Tibial artery (tissue), 4 donors: ENCODE measurements around the gene EFCAB6.

Experiments
- DNase-seq, 2 donors: peaks; one replicate each; pipeline ENCODE4 v3.0.0-alpha.2; 2019
- H3K27ac ChIP-seq, 2 donors: fragments of 200-600 bp; sonication (generic) in 1 of 2; 1 replicate in 1 of 2; 2 replicates in 1 of 2; pipeline ENCODE4 v1.5.1; 2018 to 2019; ENCODE audit warnings: mild to moderate bottlenecking in 1 of 2
- H3K27me3 ChIP-seq, 2 donors: fragments of 200-600 bp; sonication (generic) in 1 of 2; one replicate each; pipeline versions ENCODE4 v1.5.1 to v1.6.0; 2016 to 2019
- H3K36me3 ChIP-seq, 3 donors: fragments of 200-600 bp; sonication (generic) in 2 of 3; one replicate each; pipeline ENCODE4 v1.5.1; 2016 to 2019; ENCODE audit warnings: mild to moderate bottlenecking in 2 of 3
- H3K4me1 ChIP-seq, 4 donors: fragments of 200-600 bp; sonication (generic) in 2 of 4; 1 replicate in 3 of 4; 2 replicates in 1 of 4; pipeline ENCODE4 v1.5.1; 2016 to 2019
- H3K4me3 ChIP-seq, 2 donors: fragments of 200-600 bp; sonication (generic) in 1 of 2; 1 replicate in 1 of 2; 2 replicates in 1 of 2; pipeline ENCODE4 v1.5.1; 2018 to 2019; ENCODE audit warnings: mild to moderate bottlenecking in 2 of 2
- H3K9me3 ChIP-seq, 3 donors: fragments of 200-600 bp; sonication (generic) in 1 of 3; one replicate each; pipeline ENCODE4 v1.5.1; 2016 to 2019
- intact Hi-C: fragments of 100-400 bp; cut with DNase I; formaldehyde crosslinking; loops from one replicate; pipeline ENCODE4 v1.15.0; 2023; ENCODE audit warnings: low total_unique reads
- TF ChIP-seq, protein P1 (sequence below), 2 experiments: fragments of 200-600 bp in 1 of 2; fragments of 450-650 bp in 1 of 2; IDR thresholded peaks; one replicate each; pipeline ENCODE4 v1.5.1; 2017 to 2019; ENCODE audit warnings: antibody characterized with exemption in 2 of 2, mild to moderate bottlenecking in 1 of 2, moderate library complexity in 1 of 2

Gene EFCAB6

DNA sequence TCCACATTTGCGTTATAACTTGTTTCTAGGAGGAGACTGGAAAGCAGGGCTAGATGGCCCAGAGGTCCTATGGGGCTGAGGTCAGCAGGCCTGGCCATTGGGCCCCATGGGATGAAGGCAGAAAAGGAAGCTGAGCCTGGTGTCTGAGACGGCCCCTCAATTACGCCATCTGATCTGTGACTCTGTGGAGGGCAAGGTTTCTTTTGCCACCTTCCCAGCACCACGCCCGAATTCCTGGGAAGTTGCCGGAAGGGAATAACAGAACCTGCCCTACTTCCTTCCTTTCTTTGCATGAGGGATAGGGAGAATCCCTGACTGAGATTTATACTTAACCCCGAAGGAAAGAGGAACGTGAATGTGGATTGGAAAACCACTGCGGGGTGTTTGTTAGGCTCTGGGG is 282.2 kb downstream of the EFCAB6 start:
- no peaks in the 10 kb centered on the region for H3K36me3 ChIP-seq
- TF ChIP-seq, protein P1, sequence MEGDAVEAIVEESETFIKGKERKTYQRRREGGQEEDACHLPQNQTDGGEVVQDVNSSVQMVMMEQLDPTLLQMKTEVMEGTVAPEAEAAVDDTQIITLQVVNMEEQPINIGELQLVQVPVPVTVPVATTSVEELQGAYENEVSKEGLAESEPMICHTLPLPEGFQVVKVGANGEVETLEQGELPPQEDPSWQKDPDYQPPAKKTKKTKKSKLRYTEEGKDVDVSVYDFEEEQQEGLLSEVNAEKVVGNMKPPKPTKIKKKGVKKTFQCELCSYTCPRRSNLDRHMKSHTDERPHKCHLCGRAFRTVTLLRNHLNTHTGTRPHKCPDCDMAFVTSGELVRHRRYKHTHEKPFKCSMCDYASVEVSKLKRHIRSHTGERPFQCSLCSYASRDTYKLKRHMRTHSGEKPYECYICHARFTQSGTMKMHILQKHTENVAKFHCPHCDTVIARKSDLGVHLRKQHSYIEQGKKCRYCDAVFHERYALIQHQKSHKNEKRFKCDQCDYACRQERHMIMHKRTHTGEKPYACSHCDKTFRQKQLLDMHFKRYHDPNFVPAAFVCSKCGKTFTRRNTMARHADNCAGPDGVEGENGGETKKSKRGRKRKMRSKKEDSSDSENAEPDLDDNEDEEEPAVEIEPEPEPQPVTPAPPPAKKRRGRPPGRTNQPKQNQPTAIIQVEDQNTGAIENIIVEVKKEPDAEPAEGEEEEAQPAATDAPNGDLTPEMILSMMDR (IDR thresholded peaks at IDR 0.05) = no peak
- no peak overlapping the region for H3K4me3 ChIP-seq
- H3K9me3 ChIP-seq = no peaks in the 10 kb centered on the region
- no peak overlapping the region for H3K27ac ChIP-seq
- H3K4me1 ChIP-seq = no peaks in the 10 kb centered on the region
- peaks cover 0 to 11% of the 10 kb centered on the region in 2 donors for H3K27me3 ChIP-seq
- peak in 1 of 2 donors; percentile 25 for DNase-seq
- intact Hi-C loops = no loop called here

DNA sequence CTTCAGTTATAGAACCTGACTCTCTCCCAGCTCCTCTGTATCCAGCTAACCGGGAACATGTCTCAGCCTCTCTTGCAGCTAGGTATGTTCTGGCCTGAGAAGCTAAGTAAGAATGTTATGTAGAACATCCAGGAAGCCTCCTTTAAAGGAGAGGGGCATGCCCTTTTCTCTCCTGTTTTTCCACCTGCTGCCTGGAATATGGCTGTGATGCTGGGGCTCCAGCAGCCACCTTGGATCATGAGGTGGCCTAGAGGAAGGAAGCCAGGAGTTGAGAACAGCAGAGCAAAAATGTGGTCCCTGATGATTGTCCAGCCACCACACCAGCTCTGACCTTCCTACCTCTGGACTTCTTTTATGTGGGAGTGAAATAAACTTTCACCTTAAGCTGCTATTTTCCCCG is 282.6 kb downstream of the EFCAB6 start:
- Histone ChIP-seq H3K27ac (no peak overlapping the region), H3K4me3 (no peak overlapping the region), H3K27me3 (peaks cover 0 to 11% of the 10 kb centered on the region in 2 donors), H3K4me1 (no peaks in the 10 kb centered on the region), H3K9me3 (no peaks in the 10 kb centered on the region), H3K36me3 (no peaks in the 10 kb centered on the region)
- TF ChIP-seq, protein P1 (IDR thresholded peaks at IDR 0.05) = no peak
- intact Hi-C loops = no loop called here
- no peak for DNase-seq

DNA sequence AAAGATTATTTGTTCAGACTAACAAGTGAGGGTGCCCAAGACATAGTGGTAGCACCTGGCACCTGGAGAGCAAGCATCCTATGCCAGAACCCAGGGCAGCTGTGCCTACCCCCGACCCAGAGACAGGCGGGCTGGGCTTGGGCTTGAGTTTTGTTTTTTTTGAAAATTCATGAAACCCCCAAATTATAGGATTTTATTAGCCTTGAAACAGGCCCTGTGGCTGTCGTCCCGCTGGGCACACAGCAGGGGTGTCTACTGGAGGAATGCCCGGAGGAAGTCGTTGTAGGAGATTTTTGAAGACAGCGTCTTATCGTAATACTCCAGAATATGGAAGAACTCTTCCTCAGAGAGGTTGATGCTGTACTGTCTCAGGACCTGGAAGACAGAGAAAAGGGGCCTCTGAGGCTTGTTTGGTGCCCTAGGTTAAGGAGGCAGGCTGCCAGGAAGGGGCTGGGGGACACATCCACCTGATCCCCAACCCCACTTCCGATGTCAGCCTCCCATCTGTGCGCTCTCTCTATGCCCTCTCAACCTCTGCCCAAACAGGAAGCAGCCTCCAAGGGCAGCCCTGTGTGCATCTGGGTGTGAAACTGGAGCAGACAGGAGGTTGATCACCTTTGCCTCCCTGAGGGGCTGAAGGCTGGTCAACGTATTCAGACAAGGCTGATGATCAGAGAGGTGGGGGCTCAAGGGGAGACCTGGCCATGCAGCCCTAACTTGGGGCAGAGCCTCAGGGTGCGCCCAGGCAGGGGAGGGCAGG is 283.3 kb downstream of the EFCAB6 start:
- H3K27ac ChIP-seq = no peak overlapping the region
- intact Hi-C loops = no loop called here
- DNase-seq = peak in 1 of 2 donors; percentile 56
- no peak overlapping the region for H3K4me3 ChIP-seq
- no peaks in the 10 kb centered on the region for H3K36me3 ChIP-seq
- H3K4me1 ChIP-seq = no peaks in the 10 kb centered on the region
- TF ChIP-seq, protein P1 (IDR thresholded peaks at IDR 0.05) = no peak
- H3K27me3 ChIP-seq = peaks cover 0 to 11% of the 10 kb centered on the region in 2 donors
- H3K9me3 ChIP-seq = no peaks in the 10 kb centered on the region

DNA sequence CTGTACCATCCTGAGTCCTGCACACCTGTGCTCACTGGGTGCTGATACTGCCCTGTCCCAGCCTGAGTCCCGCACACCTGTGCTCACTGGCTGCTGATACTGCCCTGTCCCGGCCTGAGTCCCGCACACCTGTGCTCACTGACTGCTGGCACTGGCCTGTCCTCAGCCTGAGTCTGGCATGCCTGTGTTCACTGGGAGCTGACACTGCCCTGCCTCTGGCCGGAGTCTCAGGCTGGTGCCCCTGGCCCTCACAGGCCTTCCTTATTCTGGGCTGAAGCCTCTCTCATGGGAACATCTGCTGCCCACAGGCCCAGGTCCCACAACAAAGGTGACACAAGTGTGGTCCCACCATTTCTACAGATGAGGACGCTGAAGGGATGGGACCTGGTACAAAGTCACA is 285.2 kb downstream of the EFCAB6 start:
- peaks cover 0 to 11% of the 10 kb centered on the region in 2 donors for H3K27me3 ChIP-seq
- H3K4me3 ChIP-seq = no peak overlapping the region
- H3K4me1 ChIP-seq = no peaks in the 10 kb centered on the region
- intact Hi-C loops = no loop called here
- H3K36me3 ChIP-seq = no peaks in the 10 kb centered on the region
- TF ChIP-seq, protein P1 (IDR thresholded peaks at IDR 0.05) = no peak
- peak in 1 of 2 donors; percentile 55 for DNase-seq
- H3K9me3 ChIP-seq = no peaks in the 10 kb centered on the region
- no peak overlapping the region for H3K27ac ChIP-seq

DNA sequence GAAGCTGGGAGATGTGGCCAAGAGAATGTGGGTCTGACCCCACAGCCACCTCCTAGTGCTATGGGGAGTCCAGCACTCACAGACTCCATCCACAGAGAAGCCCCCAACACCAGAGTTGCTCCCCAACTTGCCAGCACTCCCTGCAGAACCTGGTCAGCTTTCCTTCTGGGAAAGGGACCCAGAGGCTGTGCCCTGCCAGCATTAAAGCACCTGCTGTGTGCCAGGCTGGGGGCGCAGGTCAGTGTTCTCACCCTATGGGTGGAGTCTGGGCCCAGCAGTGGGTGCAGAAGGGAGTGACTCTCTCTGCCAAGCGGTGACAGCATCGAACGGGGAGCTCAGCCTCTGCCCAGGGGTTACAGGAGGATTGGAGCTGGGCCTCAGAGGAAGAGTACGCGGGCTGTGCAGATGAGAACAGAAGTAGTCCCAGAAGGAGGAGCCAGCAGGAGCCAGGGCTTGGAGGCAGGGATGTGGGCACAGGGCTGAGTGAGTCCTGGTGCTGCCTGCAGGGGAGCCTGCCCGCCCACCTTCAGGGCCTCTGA is 285.9 kb downstream of the EFCAB6 start:
- H3K36me3 ChIP-seq = no peaks in the 10 kb centered on the region
- no peak overlapping the region for H3K4me3 ChIP-seq
- H3K4me1 ChIP-seq = no peaks in the 10 kb centered on the region
- DNase-seq = peak in 1 of 2 donors; percentile 52
- TF ChIP-seq, protein P1 (IDR thresholded peaks at IDR 0.05) = no peak
- no peak overlapping the region for H3K27ac ChIP-seq
- no peaks in the 10 kb centered on the region for H3K9me3 ChIP-seq
- intact Hi-C loops = no loop called here
- peaks cover 0 to 11% of the 10 kb centered on the region in 2 donors for H3K27me3 ChIP-seq
